HG03066 (cell line): Measurements from ENCODE around the gene CPT1A.
"Not testable (repeated sequence)": the region's sequence is repeated elsewhere in the genome, so short reads cannot be mapped to it uniquely, and the experiment has no call there.

Experiments used
- ATAC-seq: cut with Tn5 transposase; IDR thresholded peaks from one replicate; pipeline ENCODE4 v1.9.1; 2021; ENCODE audit warnings: low read depth; ENCODE audit not compliant: unreplicated experiment

CPT1A gene

DNA sequence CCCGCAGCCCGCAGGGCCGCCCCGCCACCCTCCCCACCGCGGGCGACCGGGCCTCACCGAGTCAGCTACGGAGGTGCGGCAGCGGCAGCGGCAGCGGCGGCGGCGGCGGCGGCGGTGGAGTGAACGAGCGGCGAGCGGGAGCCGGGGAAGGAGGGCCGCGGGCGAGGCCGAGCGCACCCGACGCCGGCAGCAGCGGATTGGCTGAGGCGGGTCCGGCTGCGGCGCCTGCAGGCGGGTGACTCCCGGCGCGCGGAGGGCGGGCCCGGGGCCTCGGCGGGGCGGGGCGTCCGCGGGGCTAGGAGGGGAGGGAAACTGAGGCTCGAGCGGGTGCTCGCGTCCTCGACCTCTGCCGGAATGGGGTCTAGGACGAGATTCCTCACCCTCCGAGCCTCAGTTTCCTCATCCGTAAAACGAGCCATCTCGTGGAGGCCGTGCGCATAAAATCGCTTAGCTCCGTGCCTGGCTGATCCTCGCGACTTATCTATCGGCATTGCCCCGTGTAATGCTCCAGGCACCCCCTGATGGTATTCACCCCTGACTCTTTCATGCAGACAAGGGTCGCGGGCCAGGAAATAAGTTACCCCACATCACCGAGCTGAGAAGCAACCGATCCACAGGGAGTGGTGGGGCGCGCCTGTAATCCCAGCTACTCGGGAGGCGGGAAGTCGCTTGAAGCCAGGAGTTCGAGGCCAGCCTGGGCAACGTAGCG, at the start of gene CPT1A:
Gene CPT1A, minus strand, starts transcription at position 199 of the 709 bp plus-strand sequence. CDS start 26,442 bp downstream, outside the sequence.
- no peak for ATAC-seq

DNA sequence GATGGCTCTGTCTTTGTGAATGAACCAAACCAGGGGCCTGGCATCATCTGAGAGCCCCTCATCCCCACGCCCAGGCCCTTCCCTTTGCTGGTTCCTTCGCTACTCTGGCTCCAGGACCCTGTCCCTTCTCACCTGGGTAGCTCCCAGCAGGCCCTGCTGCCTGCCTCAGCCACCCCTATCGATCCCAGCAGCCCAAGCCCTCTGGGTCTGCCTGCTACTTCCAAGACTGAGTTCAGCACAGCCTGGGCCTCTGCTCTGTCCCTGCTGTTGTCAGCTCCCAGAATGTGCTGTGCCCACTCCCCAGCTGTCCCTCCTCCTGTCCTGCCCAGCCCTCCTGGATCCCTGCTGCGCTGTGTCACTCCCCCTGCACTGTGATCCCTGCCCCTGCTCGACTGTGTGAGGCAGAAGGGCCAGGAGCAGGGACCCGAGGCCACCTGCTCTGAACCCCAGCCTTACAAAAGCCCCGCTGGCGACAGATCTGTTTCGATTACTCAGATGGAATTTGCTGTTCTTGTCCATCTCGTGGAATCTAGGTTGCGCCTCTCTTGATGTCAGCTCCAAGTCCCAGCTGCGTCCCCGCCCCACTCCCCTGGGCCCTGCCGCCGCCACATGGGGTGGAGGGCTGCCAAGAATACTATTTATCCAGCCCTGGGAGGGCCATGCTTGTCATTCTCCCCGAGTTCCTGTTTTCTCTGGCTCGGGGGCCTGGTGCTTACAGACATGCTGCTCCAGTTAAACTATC, 48.9 kb upstream of the CPT1A start:
- no peak for ATAC-seq

DNA sequence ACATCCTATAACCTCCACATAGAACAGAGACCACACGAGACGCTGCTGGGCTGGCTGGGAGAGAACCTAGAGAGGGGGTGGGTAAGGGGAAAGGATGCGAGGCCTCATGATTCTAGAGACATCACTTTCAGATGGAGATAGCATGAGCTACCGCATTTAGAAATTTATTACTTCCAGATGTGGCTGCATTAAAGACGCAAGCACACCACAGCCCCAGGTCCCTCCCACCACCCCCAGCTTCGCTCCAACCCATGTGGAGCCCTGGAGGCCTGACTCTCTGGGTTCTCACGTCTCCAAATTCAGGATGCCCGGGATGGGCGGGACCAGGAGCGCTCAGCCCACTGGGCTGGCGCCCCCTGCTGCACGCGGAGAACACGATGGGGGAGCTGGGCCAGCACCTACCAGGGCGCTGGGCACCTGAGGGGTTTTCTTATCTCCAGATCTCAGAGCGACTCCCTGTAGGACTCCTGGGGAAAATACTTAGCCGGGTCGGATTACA, 48.3 kb upstream of the CPT1A start:
- ATAC-seq = no peak

DNA sequence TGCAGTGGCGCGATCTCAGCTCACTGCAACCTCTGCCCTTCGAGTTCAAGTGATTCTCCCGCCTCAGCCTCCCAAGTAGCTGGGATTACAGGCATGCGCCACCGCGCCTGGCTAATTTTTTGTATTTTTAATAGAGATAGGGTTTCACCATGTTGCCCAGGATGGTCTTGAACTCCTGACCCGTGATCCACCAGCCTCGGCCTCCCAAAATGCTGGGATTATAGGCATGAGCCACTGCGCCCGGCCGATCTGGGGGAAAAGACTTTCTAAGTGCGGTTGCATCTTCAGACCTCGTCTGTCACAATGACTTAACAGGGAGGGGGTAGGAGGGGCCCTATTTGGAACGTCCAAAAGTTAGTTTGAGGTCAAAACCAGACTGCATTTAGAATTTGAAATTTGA, 43.1 kb upstream of the CPT1A start:
- not testable (repeated sequence) for ATAC-seq

DNA sequence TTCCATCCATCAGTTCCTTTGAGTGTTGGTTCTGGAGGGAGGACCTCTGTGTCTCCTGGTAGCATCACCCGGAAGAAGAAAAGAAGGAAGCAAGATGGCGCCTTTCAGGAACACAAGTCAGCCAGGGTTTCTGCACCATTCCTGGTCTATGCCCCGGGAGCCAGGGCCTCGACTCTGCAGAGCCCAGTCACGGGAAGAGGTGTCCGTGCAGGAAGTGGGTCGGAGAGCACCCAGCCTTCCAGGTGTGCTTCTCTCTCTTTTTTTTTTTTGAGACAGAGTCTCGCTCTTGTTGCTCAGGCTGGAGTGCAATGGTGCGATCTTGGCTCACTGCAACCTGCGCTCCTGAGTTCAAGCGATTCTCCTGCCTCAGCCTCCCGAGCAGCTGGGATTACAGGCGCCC, 40.7 kb upstream of the CPT1A start:
- ATAC-seq = no peak

DNA sequence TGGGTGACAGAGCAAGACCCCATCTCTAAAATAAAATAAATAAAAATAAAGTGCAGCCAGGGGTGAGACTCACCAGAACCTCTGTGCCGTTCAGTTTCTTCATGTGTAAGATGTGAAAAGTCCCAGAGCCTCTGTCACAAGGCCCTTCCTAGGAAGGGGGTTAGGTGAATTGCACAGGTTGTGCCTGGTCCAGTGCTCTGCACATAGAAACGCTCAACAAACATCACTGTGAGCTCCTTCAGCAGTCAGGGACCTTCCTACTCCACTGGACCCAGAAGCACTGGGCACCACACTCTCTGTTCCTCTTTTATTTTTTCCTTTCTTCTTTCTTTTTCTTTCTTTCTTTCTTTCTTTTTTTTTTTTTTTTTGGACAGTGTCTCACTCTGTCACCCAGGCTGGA, 39.6 kb upstream of the CPT1A start:
- ATAC-seq = no peak

DNA sequence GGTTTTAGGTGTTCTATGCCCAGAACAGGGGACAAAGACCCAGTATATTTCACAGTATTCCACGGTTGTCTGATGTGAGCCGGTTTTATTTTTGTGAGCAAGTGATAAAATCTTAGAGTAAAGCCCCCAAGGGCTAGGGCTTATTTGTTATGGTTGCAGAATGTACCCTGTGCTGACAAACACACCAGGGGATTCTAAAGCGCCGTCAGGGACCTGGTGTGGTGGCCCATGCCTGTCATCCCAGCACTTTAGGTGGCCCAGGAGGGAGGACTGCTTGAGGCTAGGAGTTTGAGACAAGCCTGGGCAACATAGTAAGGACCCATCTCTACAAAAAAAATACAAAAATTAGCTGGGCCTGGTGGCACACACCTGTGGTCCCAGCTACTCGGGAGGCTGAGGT, 39.1 kb upstream of the CPT1A start:
- ATAC-seq = no peak

DNA sequence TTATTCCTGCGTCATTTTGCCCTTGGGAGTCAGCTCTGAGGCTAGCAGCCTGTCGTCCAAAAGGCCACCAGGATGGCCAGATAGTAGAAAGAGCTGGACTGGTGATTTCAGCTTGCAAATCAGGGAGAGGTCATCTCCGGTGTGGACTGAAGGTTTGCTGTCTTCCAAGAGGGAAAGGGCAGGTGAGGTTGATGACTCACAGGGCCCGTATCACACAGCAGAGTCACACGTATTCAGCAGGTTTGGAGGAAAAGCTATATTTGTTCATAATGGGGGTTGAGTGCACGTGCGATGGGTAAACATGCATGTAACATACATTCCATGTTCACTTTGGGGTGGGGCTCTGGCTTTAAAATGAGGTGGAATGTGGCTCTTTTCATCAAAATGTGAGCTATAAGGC, 36.3 kb upstream of the CPT1A start:
- ATAC-seq = no peak

DNA sequence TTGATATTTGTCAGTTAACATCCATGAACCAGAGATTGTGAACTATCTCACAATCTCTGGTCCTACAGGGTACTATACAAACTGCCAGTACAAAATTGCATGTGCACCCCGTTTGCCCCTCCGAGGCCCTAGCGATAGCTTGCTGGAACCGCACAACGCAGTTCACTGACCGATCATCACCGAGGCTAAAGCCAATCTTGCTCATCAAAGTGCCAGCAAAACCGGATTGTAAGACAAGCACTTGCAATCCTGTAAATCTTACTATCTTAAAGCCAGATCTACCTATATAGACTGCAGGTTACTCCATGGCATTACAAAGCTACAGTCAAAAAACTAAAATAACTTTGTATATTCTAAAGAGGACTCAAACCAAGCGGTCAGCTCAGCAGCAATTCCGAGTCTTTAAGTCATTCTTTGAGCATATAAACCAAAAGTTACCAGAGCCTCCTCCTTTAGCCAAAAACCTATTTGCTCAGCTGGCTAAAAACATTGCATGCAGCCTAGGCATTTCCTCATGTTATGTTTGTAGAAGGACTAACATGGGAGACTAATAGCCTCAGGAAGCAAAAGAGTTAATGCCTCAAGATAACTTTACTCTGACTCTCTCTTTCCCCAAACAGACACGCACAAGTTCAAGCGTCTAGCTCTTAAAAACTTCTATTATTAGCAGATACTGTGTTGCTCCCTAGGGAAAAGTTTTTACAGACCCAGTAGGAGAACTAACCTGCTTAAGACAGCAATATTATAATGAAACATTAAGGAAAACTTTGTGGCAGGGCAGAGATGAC, 30.7 kb upstream of the CPT1A start:
- ATAC-seq = no peak

DNA sequence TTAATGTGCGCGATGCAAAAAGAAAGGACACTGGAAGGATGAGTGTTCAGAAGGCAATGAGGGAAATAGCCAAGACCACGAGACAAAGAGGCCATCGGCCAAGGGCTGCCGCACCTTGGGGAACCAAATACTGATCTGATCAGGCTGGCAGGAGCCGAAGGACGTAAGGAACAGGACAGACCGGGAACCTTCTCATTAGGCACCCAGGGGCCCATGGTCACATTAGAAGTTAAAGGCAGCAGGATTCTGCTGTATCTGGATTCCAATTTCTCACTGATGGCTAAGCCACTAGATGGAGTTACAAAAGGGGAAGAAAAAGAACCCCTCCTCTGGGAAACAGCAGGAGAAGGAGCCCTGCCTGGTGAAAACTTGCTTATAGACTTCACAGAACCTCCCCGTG, 28.8 kb upstream of the CPT1A start:
- no peak for ATAC-seq

DNA sequence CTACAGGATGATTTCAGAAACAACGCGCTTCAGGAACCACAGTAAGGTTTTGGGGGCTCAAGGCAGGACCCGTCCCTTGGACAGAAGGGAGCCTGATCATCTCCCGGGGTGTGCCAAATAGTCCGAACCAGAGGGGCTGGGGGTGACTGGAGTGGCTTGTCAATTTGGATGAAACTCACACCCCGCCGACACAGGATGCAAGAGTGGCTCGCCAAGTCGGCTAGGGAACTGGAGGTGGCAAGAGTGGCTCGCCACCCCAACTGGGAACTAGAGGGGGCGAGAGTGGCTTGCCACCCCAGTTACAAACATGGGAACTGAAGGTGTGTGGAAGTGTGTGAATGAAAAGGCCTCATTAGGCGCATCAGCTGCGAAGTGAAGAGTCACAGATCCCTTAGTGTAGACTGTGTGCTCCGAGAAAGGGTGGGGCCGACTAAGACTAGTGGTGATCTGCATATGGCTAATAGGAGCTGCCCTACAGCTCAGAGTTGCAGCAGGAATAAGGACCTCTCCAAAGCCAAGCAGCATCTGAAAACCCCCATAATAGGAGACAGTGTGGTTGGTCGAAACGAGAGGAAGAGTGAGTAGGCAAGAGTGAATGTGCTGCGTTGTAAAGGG, 26.6 kb upstream of the CPT1A start:
- no peak for ATAC-seq

DNA sequence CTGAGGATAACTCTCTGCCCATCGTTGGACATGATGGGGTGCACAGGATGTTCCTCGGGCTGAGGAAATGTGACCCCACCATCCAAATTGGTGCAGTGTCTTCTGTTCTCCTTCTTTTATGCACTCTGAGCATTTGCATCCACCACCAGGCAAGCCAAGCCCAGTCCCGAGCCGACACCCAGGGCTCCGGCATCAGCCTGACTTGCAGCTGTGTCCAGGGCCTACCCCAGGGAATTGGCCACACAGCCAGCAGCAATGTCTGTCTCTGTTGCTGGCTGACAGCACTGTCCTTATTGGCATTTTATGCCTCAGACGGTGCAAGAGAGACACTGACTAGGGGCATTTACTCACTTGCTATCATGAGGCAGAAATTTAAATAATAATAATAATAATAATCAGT, 25.4 kb upstream of the CPT1A start:
- ATAC-seq = no peak

DNA sequence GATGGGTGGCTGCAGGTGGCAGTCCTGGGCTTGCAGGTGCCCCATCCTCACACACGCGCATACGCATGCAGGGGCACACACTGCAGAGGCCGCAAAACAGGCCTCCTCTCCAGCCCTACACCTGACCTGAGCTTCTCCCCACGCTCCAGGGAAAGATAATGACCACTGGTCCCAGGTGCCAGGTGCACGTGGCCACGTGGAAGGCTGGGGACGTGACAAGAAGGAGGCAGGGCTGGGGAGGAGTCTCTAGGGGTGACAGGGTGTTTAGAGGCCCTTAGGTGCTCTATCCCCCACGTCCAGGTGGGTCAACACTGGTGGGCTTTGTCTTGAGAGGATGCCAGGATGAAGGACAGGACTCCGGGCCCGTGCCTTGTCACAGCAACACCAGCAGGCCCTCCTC, 23.5 kb upstream of the CPT1A start:
- ATAC-seq = no peak

DNA sequence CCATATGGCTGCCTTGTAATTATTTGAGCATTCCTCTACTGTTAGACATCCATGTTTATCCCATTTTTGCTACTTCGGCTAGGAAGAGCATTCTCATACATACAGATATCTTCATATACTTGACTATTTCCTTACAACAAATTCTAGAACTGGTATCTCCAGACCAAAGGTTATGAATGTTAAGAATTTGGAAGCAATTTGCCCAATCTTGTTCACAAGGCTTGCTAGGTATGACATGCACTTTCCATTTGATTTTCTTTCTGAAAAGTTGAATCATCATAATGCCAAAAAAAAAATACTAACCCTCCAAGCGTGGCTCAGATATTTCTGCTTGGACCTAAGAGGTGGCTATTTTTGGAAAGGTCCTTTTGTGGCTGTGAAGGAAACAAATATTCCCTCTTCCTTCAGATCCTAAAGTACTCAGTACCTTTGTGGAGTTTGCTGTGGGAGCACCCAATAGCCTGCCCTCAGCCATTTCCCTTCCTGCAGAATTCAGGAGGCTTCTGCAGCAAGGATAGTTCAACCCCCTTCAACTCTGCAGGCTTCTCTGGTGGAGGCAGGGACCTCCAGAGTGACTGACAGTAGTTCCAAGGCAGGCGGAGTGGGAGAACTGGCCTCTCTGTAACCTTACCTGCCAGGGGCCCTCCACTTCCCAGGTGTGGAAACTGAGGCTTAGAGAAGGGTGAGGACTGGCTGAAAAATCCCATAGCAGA, 22.0 kb upstream of the CPT1A start:
- no peak for ATAC-seq

DNA sequence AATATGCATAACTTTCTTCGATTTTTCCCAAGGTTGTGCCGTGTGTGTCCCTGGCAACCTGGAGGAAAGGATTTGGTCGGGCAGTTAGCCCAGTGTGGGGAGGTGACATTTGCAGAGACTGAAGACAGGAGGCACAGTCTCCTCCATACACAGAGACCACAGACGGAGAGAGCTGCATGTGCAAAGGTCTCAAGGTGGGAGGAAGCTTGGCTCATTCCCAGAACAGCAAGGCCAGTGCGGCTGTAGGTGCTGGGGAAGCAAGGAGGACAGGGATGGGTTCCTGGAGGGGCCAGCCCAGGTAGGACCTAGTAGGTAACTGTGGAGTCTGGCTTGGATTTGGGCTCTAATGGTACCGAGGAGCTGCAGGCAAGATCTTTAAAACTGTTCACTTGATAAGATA, 20.7 kb upstream of the CPT1A start:
- no peak for ATAC-seq

DNA sequence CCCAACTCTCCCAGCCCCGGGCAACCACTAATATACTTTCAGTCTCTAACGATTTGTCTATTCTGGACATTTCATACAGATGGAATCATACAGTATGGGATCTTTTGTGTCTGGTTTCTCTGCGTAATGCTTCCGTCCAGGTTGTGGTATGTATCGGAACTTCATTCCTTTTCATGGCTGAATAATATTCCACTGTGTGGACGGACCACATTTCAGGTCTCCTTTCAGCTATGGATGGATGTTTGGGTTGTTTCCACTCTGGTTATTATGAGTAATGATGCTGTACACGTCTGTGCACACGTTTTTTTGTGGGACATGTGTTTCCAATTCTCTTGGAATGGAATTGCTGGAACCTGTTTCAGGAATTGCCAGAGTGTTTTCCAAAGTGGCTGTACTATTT, 17.4 kb upstream of the CPT1A start:
- no peak for ATAC-seq

DNA sequence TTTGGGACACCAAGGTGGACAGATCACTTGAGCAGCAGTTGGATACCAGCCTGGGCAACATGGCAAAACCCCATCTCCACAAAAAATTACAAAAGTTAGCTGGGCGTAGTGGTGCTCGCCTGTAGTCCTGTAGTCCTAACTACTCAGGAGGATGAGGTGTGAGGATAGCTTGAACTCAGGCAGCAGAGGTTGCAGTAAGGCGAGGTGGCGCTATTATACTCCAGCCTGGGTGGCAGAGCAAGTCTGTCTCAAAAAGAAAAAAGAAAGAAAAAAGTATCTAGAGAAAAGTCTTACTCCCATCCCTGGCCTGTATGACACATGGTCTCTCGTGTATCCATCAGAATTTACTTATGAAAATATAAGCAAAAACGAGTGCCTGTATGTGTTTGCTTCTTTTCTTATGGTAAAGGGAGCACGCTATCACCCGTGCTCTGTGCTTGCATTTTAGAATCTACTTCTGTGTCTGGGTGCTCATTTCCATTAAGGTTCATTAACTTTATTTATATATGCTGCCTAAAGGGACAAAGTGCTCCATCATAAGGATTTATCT, 15.4 kb upstream of the CPT1A start:
- ATAC-seq = no peak

DNA sequence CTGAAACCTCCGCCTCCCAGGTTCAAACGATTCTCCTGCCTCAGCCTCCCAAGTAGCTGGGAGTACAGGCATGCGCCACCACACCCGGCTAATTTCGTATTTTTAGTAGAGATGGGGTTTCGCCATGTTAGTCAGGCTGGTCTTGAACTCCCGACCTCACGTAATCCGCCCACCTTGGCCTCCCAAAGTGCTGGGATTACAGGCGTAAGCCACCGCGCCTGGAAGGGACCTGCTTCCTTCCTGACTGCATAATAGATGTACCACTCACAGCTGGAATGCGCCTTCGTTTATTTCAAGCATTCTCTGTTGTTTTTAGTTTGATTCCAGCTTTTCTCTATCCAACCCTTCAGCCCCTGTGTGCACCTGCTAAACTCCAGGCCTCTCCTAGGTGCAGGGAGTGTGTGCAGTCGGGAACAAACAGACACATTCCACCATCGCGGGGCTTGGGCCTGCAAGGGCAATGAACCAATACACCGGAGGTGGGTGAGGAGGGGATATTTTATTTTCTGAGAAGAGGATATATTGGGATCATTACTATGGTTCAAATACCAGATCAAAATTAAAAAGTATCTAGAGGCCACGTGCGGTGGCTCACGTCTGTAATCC, 14.8 kb upstream of the CPT1A start:
- not testable (repeated sequence) for ATAC-seq

DNA sequence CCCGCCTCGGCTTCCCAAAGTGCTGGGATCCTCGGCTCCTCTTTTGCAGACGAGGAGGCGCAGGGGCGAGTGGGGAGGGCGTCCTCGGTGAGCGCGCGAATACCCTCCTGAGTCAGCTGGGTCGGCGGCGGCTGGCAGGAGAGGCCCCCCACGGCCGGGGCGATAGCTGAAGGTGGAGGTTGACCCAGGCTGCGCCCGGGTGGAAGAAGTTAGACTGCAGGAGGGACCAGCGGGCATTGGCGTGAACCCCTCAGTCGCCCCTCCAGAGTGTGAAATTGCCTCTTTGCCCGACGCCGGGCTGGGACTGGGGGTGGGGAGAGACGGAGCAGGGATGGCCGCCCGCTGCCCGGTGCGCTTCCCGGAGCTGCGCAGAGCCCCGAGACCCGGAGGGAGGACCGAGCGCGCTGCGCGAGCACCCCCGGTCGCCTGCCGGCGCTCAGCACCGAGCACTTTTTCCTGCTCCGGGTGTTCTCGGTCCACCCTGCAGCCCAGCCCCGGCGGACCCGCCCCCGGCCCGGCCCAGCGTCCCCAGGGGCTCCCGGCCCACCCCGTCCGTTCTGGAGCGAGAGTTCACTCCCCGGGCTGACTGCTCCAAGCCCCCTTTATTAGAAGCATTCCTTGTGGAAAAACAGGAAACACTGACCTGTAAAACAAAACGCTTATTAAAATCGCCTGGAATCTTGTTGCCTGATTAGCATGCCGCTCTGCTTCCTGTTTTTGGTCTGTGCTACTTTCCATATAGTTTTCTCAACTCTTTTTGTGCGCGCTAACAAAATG, 13.7 kb upstream of the CPT1A start:
- no peak for ATAC-seq
